HCT116 (cell line): Measurements from ENCODE around the gene RNASE8. TPM values are rescaled to one million over a fixed set of nuclear protein-coding genes. Genes with fewer than 3 reads are reported as not detected.

Source experiments
- ATAC-seq: fragments of 200-7000 bp; cut with Tn5 transposase; 2 replicates; pipeline ENCODE4 v1.9.1; 2020; ENCODE audit warnings: mild to moderate bottlenecking, moderate library complexity
- BruUV-seq: library from RNA; stranded (reverse); fragments of 400-500 nt; replicated peaks from 2 replicates; lab custom pipeline; 2021; lab: Mats Ljungman, UMichigan
- CTCF ChIA-PET: fragments of 300-600 bp; sonication (Branson Sonifier 250); formaldehyde crosslinking; loops from one replicate; lab custom pipeline; 2021; ENCODE audit warnings: antibody characterized with exemption; lab: Charles Lee
- POLR2A ChIA-PET: fragments of 300-600, 350-600 bp; sonication (Branson Sonifier 250); formaldehyde crosslinking; loops from one replicate; lab custom pipeline; 2021; ENCODE audit warnings: antibody characterized with exemption; lab: Charles Lee
- RAD21 ChIA-PET, 2 experiments: fragments of 300-600 bp; sonication (Branson Sonifier 250); formaldehyde crosslinking; loops; one replicate each; lab custom pipeline; 2023; ENCODE audit warnings: low total read pairs in 2 of 2; ENCODE audit not compliant: uncharacterized antibody in 2 of 2, unreplicated experiment in 2 of 2, low non-redundant PET in 1 of 2; lab: Charles Lee
- DNase-seq: peaks from one replicate; pipeline ENCODE4 v3.0.0-alpha.2; 2010; ENCODE audit warnings: low read depth, low spot score
- H2AFZ ChIP-seq: fragments of 200-600 bp; shearing (Covaris generic), sonication (generic); 2 replicates; pipeline ENCODE4 v1.6.1; 2017; ENCODE audit warnings: low read depth, mixed run types, mixed read lengths, antibody characterized with exemption, low read length; ENCODE audit not compliant: poor library complexity, severe bottlenecking
- H3K27ac ChIP-seq: 2 replicates; pipeline ENCODE4 v1.5.1; 2012; ENCODE audit warnings: low read depth, low read length
- H3K27me3 ChIP-seq: fragments of 200-600 bp; sonication (generic); 2 replicates; pipeline ENCODE4 v1.6.1; 2016; ENCODE audit warnings: mixed run types, low read length, mixed read lengths; ENCODE audit not compliant: insufficient read depth
- H3K36me3 ChIP-seq, 2 experiments: fragments of 200-500 bp in 1 of 2; fragments of 200-600 bp in 1 of 2; sonication (Bioruptor generic) in 1 of 2; sonication (generic) in 1 of 2; 2 replicates each; pipeline versions ENCODE4 v1.5.1 to v1.6.1; 2014 to 2016; ENCODE audit warnings: low read length in 2 of 2, inconsistent platforms in 1 of 2, mixed read lengths in 1 of 2, mixed run types in 1 of 2; ENCODE audit not compliant: insufficient read depth in 2 of 2, control insufficient read depth in 1 of 2
- H3K4me1 ChIP-seq, 2 experiments: fragments of 200-600 bp in 1 of 2; sonication (generic) in 1 of 2; 2 replicates each; pipeline versions ENCODE4 v1.5.1 to v1.6.1; 2012 to 2017; ENCODE audit warnings: low read length in 2 of 2, inconsistent platforms in 1 of 2, mild to moderate bottlenecking in 1 of 2, mixed read lengths in 1 of 2, mixed run types in 1 of 2, moderate library complexity in 1 of 2; ENCODE audit not compliant: insufficient read depth in 2 of 2, control insufficient read depth in 1 of 2
- H3K4me2 ChIP-seq: fragments of 200-600 bp; sonication (generic); 2 replicates; pipeline ENCODE4 v1.6.1; 2017; ENCODE audit warnings: mixed run types, low read length, mixed read lengths
- H3K4me3 ChIP-seq, 2 experiments: fragments of 200-600 bp in 1 of 2; sonication (generic) in 1 of 2; replicated peaks in 1 of 2; 2 replicates each; pipeline ENCODE4 v1.5.1; 2011 to 2016; ENCODE audit warnings: low read length in 2 of 2, control low read depth in 1 of 2, low read depth in 1 of 2, mild to moderate bottlenecking in 1 of 2, mixed read lengths in 1 of 2, mixed run types in 1 of 2
- H3K79me2 ChIP-seq: fragments of 200-600 bp; sonication (generic); 2 replicates; pipeline ENCODE4 v1.6.1; 2017; ENCODE audit warnings: mild to moderate bottlenecking, mixed run types, low read length, moderate library complexity, mixed read lengths; ENCODE audit not compliant: insufficient read depth
- H3K9ac ChIP-seq: fragments of 200-600 bp; sonication (generic); 2 replicates; pipeline ENCODE4 v1.6.1; 2016; ENCODE audit warnings: low read length, mixed read lengths
- H3K9me2 ChIP-seq: fragments of 200-600 bp; sonication (generic), shearing (Covaris generic); 2 replicates; pipeline ENCODE4 v1.6.1; 2017; ENCODE audit warnings: mixed run types, mild to moderate bottlenecking, moderate library complexity; ENCODE audit not compliant: insufficient read depth
- H3K9me3 ChIP-seq, 2 experiments: fragments of 200-500 bp in 1 of 2; fragments of 200-600 bp in 1 of 2; sonication (Bioruptor generic) in 1 of 2; sonication (generic) in 1 of 2; 2 replicates each; pipeline ENCODE4 v1.6.1; 2014 to 2017; ENCODE audit warnings: low read length in 2 of 2, mixed read lengths in 2 of 2, inconsistent platforms in 1 of 2, low read depth in 1 of 2, mild to moderate bottlenecking in 1 of 2, mixed run types in 1 of 2, moderate library complexity in 1 of 2; ENCODE audit not compliant: control insufficient read depth in 1 of 2, insufficient read depth in 1 of 2
- H4K20me1 ChIP-seq: fragments of 200-600 bp; sonication (generic), shearing (Covaris generic); 2 replicates; pipeline ENCODE4 v1.6.1; 2017; ENCODE audit warnings: mixed run types, mild to moderate bottlenecking, moderate library complexity; ENCODE audit not compliant: insufficient read depth
- CEBPB ChIP-seq: IDR thresholded peaks from 2 replicates; pipeline ENCODE4 v1.6.1; 2012; ENCODE audit warnings: low read depth
- EGR1 ChIP-seq: IDR thresholded peaks from 2 replicates; pipeline ENCODE4 v1.6.1; 2012; ENCODE audit warnings: low read depth
- EZH2 ChIP-seq: fragments of 200-600 bp; sonication (generic); IDR thresholded peaks from 2 replicates; pipeline ENCODE4 v1.6.1; 2017; ENCODE audit warnings: antibody characterized with exemption, mixed run types
- FOSL1 ChIP-seq: IDR thresholded peaks from 2 replicates; pipeline ENCODE4 v1.6.1; 2012; ENCODE audit warnings: low read depth
- JUND ChIP-seq: IDR thresholded peaks from 2 replicates; pipeline ENCODE4 v1.6.1; 2012
- POLR2A ChIP-seq: IDR thresholded peaks from 2 replicates; pipeline ENCODE4 v1.7.0; 2011; ENCODE audit warnings: borderline replicate concordance; ENCODE audit not compliant: insufficient read depth, insufficient read length; ENCODE audit errors: extremely low read depth
- POLR2AphosphoS5 ChIP-seq: IDR thresholded peaks from 2 replicates; pipeline ENCODE4 v1.6.1; 2011; ENCODE audit warnings: mild to moderate bottlenecking, low read depth, low read length, moderate library complexity
- REST ChIP-seq: IDR thresholded peaks from 2 replicates; pipeline ENCODE4 v1.6.1; 2012; ENCODE audit warnings: low read depth
- TCF7L2 ChIP-seq: IDR thresholded peaks from 2 replicates; pipeline ENCODE4 v1.7.0; 2011; ENCODE audit warnings: borderline replicate concordance, inconsistent platforms; ENCODE audit not compliant: insufficient read depth, insufficient read length; ENCODE audit errors: extremely low read depth
- ZFX ChIP-seq: fragments of 450-650 bp; IDR thresholded peaks from 2 replicates; pipeline ENCODE4 v1.6.1; 2017
- intact Hi-C: fragments of 100-400 bp; cut with micrococcal nuclease; formaldehyde crosslinking; loops from 2 replicates; pipeline ENCODE4 v1.10.0; 2022
- total RNA-seq: library from RNA; stranded (reverse); gene quantifications from one replicate; pipeline ENCODE4 v1.2.1, GENCODE V29; 2021; ENCODE audit not compliant: unreplicated experiment

The RNASE8 gene
- total RNA-seq, 1 experiment from 2014 or later = not detected

- H3K4me2 ChIP-seq = no peak overlapping the region
- H3K27me3 ChIP-seq = no peaks in the 10 kb centered on the region
- peaks cover 3 to 32% of the 10 kb centered on the region in 2 experiments for H3K4me1 ChIP-seq
- H4K20me1 ChIP-seq = no peaks in the 10 kb centered on the region
- ATAC-seq = no peak
- BruUV-seq = no TSS peak
- no peak overlapping the region for H2AFZ ChIP-seq
- no peak overlapping the region for H3K9ac ChIP-seq
- no peak overlapping the region for H3K27ac ChIP-seq
- no peaks in the 10 kb centered on the region for H3K79me2 ChIP-seq
- H3K9me3 ChIP-seq = no peaks in the 10 kb centered on the region
- H3K9me2 ChIP-seq = no peaks in the 10 kb centered on the region
- RAD21 ChIA-PET = no interaction called here
- TF ChIP-seq EZH2 = no peak
- no peak for TF ChIP-seq FOSL1
- H3K4me3 ChIP-seq = no peak overlapping the region
- POLR2A ChIA-PET = no interaction called here
- CTCF ChIA-PET = interaction anchor here (1.0 to 1.9 kb wide), 3 partner anchors 16 to 20 kb away, joined by 3 to 6 read pairs (median 3); partner anchors contain the start of gene ARHGEF40
- intact Hi-C loops = no loop called here
- DNase-seq = no peak
- no peaks in the 10 kb centered on the region; a peak in 2 of 4 replicates for H3K36me3 ChIP-seq
Observed at GRCh38 chr14:21086908-21087293, 29.3 kb downstream of the RNASE8 start.

- H3K9me2 ChIP-seq = no peaks in the 10 kb centered on the region
- TF ChIP-seq EGR1 = no peak
- TF ChIP-seq ZFX = no peak
- no peak for TF ChIP-seq TCF7L2
- no peak for TF ChIP-seq CEBPB
- TF ChIP-seq POLR2A = no peak
- TF ChIP-seq JUND = no peak
- TF ChIP-seq POLR2AphosphoS5 = no peak
- TF ChIP-seq REST = no peak
- TF ChIP-seq FOSL1 = no peak
- TF ChIP-seq EZH2 = no peak
- TF ChIP-seq, all 23 proteins: peak for 0
- no peak for ATAC-seq
- intact Hi-C loops = no loop called here
- ChIA-PET CTCF (interaction anchor here (1.0 to 3.1 kb wide), 4 partner anchors 17 to 72 kb away, joined by 3 to 21 read pairs (median 4); partner anchors contain the start of gene ARHGEF40), POLR2A (no interaction called here), RAD21 (interaction anchor here (1.2 to 1.3 kb wide), 2 partner anchors 19 kb away, joined by 3 read pairs; no protein-coding TSS in a partner anchor)
- Histone ChIP-seq H3K9me3 (no peaks in the 10 kb centered on the region), H3K36me3 (no peaks in the 10 kb centered on the region; a peak in 2 of 4 replicates), H2AFZ (no peak overlapping the region), H3K79me2 (no peaks in the 10 kb centered on the region), H3K4me3 (no peak overlapping the region), H3K4me2 (no peak overlapping the region), H3K27ac (no peak overlapping the region), H3K9ac (no peak overlapping the region), H3K4me1 (peaks cover 3 to 30% of the 10 kb centered on the region in 2 experiments), H3K27me3 (no peaks in the 10 kb centered on the region), H4K20me1 (no peaks in the 10 kb centered on the region)
- BruUV-seq = no TSS peak
- DNase-seq = no peak
Observed at GRCh38 chr14:21087294-21088091, 29.9 kb downstream of the RNASE8 start.
